ENCODE measurements around the gene ARID5A.
"Not testable (repeated sequence)": the region's sequence is repeated elsewhere in the genome, so short reads cannot be mapped to it uniquely, and the experiment has no call there.

Gene ARID5A

DNA sequence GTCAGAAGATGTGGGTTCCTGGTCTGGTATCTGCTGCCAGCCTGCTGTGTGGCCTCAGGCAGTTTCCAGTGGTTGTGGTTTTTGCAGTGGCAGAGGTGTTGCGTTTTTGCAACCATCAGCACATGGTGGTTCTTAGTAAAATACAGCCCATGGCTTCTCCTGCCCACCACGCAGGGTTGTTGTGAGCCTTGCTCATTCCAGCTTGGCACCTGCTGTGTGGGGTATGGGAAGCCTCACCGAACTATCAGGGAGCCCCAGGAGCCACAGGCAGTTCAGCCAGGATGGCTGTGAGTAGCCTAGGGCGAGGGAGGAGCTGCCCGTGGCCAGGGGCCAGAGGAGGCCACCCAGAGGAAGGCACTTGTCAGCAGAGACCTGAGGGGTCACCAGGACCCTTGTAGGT lies 9.8 kb downstream of the ARID5A start:
- no peak for DNase-seq

GRCh38 chr2:96546797-96547196 lies 10.2 kb downstream of the ARID5A start:
- no peak for DNase-seq

GRCh38 chr2:96547203-96547641 lies 10.7 kb downstream of the ARID5A start:
- DNase-seq = no peak

- DNase-seq = no peak
Observed at GRCh38 chr2:96547731-96548171, 11.2 kb downstream of the ARID5A start.

DNA sequence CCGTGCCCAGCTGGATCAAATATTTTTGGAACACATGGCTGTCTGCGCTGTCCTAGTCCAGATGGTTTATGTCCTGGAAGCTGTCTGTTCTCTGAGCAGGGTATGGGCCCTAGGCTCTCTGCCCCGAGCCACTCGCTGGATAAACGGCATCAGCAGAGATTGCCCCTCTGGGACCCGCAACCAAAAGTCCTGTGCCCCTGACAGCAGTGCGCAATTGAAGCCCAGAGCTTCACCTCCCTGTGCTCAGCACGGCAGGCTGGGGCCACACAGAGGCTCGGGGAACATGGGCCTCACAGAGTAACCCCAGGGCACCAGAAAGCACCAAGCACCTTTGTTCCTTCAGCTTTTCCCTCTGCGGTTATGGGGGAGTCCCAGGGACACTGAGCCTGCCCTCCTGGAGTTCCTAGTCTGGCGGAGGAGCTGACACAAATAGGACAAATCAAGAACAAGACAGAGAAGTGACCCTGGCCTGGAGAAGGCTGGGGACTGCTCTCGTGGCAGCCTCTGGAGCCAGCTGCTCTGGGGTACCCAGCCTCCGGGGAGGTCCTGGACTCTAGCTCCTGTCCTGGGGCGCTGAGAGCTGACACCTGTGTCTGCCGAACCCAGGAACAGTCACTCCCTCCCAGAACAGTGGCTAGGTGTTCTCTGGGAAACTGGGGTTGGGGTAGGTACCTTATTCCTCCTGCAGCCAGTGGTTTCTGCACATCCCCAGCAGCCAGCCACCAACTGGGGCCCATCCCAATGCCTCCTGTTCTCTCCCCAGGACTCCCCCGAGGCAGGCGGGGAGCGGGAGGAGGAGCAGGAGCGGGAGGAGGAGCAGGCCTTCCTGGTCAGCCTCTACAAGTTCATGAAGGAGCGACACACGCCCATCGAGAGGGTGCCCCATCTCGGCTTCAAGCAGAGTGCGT lies 12.3 kb downstream of the ARID5A start:
- DNase-seq = no peak

GRCh38 chr2:96549466-96549785 lies 12.9 kb downstream of the ARID5A start:
- DNase-seq = no peak

- no peak for DNase-seq
Observed at GRCh38 chr2:96549967-96550786, 13.6 kb downstream of the ARID5A start.

DNA sequence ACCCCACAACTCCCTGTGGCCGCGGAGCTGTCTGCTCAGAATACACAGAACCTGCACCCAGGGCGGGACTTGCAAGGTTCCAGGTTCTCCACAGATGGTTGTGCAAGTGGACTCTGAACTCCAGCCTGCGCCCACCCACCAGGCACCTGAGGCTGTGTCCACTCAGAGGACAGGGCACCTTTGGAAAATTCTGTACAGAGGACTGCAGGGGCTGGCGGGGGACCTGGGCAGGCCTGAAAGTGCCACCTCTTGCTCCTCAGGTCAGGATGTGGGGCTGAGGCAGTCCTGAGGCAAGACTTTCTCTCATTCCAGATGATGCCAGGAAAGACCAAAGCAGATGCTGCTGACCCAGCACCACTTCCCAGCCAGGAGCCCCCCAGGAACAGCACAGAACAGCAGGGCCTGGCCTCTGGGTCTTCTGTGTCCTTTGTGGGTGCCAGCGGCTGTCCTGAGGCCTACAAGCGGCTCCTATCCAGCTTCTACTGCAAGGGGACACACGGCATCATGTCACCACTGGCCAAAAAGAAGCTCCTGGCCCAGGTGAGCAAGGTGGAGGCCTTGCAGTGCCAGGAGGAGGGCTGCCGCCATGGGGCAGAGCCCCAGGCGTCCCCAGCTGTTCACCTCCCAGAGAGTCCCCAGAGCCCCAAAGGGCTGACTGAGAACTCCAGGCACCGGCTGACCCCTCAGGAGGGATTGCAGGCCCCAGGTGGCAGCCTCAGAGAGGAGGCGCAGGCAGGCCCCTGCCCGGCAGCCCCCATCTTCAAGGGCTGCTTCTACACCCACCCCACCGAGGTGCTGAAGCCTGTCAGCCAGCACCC lies 14.4 kb downstream of the ARID5A start:
- no peak for DNase-seq

DNA sequence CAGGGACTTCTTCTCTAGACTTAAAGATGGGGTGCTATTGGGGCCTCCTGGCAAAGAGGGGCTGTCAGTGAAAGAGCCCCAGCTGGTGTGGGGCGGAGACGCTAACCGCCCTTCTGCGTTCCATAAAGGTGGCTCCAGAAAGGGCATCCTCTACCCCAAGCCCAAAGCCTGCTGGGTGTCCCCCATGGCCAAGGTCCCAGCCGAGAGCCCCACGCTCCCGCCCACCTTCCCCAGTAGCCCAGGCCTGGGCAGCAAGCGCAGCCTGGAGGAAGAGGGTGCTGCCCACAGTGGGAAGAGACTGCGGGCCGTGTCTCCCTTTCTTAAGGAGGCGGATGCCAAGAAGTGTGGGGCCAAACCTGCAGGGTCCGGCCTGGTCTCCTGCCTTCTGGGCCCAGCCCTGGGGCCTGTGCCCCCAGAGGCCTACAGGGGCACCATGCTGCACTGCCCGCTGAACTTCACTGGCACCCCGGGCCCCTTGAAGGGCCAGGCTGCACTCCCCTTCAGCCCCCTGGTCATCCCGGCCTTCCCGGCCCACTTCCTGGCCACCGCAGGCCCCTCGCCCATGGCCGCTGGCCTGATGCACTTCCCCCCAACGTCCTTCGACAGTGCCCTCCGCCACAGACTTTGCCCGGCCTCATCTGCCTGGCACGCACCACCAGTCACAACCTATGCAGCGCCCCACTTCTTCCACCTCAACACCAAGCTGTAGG lies 15.2 kb downstream of the ARID5A start:
- DNase-seq = no peak

DNA sequence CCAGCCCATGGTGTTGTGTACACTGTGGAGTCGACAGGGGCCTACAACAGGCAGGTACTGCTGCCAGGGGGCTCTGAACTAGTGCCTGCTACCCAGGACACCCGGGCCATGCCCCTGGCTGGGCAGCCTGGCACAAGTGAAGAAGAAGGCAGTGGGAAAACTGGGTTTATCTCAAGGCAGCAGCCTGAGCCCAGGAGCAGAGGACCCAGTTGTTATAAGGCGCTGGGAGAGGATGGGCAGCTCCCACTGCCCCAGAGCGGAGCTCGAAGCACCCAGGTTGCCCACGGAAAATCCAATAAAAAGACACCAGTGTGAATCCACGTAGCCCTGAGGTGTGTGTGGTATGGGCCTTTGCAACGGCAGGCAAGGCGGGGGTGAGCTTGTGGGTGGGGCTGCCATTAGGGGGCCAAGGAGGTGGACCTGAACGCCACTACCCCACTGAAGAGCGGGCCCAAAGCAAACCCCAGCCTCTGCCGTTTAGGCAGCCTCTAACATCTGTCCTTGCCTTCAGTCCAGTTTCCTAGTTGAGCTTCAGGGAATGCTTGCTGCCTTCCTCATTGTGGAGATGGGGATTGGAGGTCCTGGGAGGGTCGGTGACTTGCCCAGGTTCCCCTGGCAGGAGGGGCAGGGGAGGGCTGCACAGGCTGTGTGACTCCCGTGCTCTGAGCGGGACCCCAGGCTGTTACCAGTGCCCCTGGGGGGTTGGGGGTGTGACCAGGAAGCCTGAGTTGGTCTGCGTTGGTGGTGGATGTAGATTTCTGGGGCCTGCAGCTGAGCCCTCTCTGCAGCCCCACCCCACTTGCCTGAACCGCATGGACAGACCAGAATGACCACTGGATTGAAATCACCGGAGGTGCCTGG lies 16.0 kb downstream of the ARID5A start:
- DNase-seq = no peak

DNA sequence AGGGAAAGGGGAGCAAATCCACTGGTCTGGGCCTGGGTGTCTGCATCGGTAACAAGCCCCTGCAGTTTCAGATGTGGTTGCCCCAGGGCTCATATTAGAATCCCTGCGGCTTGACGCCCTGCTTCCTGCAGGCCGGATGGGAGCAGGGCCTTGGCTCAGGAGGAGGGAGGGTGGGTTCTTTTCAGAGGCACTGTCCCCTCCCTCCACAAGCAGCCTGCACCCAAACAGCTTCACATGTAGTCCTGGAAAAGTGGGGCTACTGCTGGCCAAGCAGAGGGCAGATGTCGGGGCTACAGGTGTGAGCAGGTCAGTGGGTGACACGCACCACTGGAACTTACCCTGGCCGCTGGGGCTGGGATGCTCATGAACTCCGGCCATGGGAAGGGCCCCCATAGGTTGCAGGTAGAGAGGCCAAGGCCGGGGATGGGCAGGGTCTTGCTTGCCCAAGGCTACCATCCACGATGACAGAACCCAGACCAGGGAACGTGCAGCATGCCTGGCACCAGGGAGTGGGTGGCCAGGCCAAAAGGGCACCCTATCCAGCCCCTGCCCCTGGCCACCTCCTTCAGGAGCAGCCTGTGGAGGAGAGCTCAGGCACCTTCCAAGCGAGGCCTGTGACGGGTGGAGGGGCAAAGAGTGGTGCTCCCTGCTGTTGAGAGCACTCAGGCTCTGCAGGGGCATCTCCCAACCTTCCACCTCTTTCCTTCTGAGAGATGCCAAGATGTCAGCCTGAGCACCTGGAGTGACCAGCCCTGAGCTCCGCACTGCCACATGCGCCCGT lies 16.8 kb downstream of the ARID5A start:
- DNase-seq = no peak

DNA sequence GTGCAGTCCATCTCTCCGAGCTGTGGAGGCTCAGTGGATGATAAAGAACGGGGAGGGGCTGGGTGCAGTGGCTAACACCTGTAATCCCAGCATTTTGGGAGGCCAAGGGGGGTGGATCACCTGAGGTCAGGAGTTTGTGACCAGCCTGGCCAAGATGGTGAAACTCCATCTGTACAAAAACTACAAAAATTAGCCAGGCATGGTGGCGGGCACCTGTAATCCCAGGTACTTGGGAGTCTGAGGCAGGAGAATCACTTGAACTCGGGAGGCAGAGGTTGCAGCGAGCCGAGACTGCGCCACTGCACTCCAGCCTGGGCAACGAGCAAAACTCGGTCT lies 17.4 kb downstream of the ARID5A start:
- DNase-seq = not testable (repeated sequence)

DNA sequence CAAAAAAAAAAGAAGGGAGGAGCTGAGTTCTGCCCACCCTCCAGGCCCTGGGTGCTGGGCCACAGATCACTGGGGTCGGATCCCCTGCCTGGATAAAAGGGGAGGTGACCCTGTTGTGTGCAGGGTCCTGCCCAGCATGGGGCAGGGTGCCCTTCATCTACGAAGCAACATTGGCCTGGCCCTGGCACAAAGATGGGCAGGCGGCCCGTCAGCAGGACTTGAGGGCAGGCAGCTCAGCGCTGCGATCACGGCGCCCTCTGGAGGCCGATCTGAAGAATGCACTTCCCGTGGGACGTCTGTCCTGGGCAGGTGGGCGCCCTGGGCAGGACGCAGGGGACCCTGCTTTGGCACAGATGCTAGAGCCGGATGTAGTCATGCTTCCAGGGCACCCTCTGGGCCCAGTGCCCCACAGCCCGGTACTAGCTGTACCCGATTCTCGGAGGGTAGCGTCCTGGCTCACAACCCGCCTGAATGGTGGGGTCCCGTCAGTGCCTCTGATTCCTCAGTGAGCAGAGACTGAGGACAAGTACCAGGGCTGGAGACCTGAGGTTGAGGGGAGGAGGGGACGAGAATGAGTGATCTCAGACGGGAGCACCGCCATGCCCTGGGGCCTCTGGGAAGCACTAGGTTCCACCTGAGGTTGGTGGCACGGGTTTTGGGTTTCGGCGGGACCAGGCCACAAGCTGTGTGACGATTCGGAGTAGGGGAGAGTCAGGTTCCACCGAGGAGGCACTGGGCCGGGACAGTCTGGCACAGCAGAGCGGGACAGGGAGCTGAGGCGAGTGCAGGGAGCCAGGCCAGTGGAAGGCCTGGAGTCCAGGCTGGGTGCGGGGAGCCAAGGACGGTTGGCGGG lies 18.0 kb downstream of the ARID5A start:
- DNase-seq = peak; percentile 33

GRCh38 chr2:96555146-96555610 lies 18.6 kb downstream of the ARID5A start:
- no peak for DNase-seq

DNA sequence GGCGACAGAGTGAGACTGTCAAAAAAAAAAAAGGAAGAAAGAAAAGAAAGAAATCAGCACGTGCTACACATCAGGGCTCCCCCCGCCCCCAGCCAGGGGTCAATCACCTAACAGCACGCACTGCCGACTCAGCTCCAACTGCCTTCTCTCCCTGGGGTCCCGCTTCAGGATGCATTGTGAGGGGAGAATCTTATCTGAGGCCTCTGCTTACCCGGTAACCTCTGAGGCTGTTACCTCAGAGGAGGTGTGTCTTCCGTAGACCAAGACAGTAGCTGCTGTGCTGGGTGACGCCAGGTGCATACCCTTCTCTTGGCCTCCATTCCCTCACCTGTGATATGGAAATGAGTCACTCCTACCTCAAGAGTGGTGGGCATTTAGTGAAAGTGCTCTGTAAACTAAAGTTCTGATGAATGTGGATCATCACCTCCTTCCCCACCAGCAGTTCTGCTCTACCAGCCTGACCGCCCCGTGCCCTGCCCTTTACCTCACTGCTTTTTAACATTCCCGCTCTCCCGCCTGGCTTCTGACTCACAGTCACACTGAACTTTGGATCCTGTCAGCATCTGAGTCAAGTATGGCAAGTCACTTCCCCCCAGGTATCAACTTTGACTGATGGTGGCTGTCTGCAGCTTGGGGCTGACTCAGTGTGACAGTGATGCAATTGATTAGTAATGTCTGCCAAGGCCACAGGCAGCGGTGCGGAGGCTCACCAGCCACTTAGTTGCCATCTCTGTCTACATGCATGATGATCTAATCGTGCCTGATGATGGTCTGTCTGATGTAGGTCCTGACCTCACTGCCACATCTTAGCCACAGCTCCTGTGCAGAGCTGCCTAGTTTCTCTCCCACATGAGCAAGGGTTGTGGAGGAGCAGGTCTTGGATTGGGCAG lies 20.1 kb downstream of the ARID5A start:
- DNase-seq = peak; percentile 88

GRCh38 chr2:96557421-96557820 lies 20.9 kb downstream of the ARID5A start:
- DNase-seq = not testable (repeated sequence)

DNA sequence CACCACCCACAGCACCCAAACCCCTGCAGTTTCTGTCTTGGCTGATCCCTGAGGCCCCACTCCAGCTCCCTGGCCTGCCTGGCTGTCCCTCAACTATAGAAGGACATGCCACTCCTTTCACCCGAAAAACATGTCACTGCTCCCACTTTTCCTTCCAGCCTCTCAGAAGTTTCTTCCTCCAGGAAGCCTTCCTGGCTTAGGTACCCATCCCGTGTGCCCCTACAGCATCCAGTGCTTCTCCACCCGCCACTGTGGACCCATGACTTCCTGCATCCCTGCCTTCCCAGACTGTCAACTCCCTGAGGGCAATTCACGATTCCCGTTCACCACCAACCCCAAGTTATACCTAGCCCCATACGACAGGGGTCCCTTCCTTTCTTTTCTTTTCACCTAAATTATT lies 21.5 kb downstream of the ARID5A start:
- no peak for DNase-seq

DNA sequence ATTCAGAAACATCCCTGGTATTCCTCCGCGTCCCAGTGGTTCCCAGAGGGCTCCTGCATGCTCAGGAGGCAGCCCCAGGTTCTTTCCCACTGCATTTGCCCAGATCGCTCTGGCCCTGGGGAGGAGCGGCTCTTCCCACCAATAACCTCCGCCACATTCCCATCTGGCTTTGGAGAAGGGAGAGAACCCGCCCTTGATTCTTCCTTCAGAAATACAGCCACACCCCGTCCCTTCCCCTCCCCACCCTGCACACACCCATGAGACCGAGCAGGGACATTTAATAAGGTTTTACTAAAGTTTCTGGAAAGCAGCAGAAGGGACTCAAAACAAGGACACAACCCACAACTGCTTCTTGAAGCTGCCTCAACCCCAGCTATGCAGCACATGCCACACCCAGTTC lies 21.9 kb downstream of the ARID5A start:
- no peak for DNase-seq

DNA sequence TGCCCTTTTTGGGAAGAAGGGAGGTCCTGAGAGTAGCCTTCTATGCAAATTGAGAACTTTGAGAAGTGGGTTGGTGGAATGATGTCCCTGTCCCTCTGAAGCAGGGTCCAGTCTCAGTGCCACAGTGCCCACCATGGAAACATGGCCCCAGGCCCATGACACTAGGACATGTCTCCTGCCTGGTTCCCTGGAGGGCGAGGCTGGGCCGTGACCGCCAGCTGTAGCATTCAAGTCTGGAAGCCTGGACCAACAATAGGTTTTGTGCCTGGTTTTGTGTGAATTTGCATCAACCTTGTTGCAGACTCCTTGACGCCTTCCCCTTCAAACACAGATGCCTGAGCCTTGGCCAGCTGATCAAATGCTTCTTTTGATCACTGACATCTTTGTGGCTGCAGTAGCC lies 27.5 kb downstream of the ARID5A start:
- DNase-seq = no peak

Data from HCEC 1CT (cell line).